Uterus (tissue), 4 donors: Measurements from ENCODE around the gene HMGB3. TPM values are rescaled to one million over a fixed set of nuclear protein-coding genes. Genes with fewer than 3 reads are reported as not detected.

Experiments used
- DNase-seq, 2 donors: peaks; one replicate each; pipeline ENCODE4 v3.0.0-alpha.2; 2019 to 2020
- H3K27ac ChIP-seq, 2 donors: fragments of 200-600 bp; sonication (generic); 1 replicate in 1 of 2; 2 replicates in 1 of 2; pipeline ENCODE4 v1.5.1; 2016 to 2018
- H3K27me3 ChIP-seq, 2 donors: fragments of 200-600 bp; sonication (generic); one replicate each; pipeline ENCODE4 v1.5.1; 2018 to 2019; ENCODE audit warnings: control low read depth in 1 of 2
- H3K36me3 ChIP-seq, 2 donors: fragments of 200-600 bp; sonication (generic); one replicate each; pipeline ENCODE4 v1.5.1; 2019; ENCODE audit warnings: control low read depth in 1 of 2
- H3K4me1 ChIP-seq, 2 donors: fragments of 200-600 bp; sonication (generic); one replicate each; pipeline ENCODE4 v1.5.1; 2018 to 2019; ENCODE audit warnings: control low read depth in 1 of 2
- H3K4me3 ChIP-seq, 2 donors: fragments of 200-600 bp; sonication (generic); 1 replicate in 1 of 2; 2 replicates in 1 of 2; pipeline ENCODE4 v1.5.1; 2018 to 2019; ENCODE audit warnings: mild to moderate bottlenecking in 1 of 2
- H3K9me3 ChIP-seq, 2 donors: fragments of 200-600 bp; sonication (generic); one replicate each; pipeline ENCODE4 v1.5.1; 2019; ENCODE audit warnings: control low read depth in 1 of 2
- CTCF ChIP-seq, 4 experiments: fragments of 200-600 bp in 2 of 4; fragments of 450-650 bp in 2 of 4; sonication (generic) in 2 of 4; IDR thresholded peaks; one replicate each; pipeline ENCODE4 v1.5.1; 2016 to 2019; ENCODE audit warnings: antibody characterized with exemption in 4 of 4, mild to moderate bottlenecking in 2 of 4, moderate library complexity in 1 of 4
- POLR2A ChIP-seq, 2 donors: fragments of 450-650 bp; IDR thresholded peaks; one replicate each; pipeline ENCODE4 v1.6.1; 2016; ENCODE audit warnings: antibody characterized with exemption in 2 of 2, mild to moderate bottlenecking in 1 of 2, moderate library complexity in 1 of 2
- intact Hi-C: fragments of 100-400 bp; cut with DNase I; formaldehyde crosslinking; loops from one replicate; pipeline ENCODE4 v1.15.1; 2023; ENCODE audit warnings: low total_unique reads
- total RNA-seq, 4 donors: library from RNA; depleted of rRNA in 3 of 4; stranded (reverse); fragments of >200 nt in 3 of 4; gene quantifications; one replicate each; pipeline versions ENCODE4 v1.1.0 to v1.2.4, GENCODE V29; 2014 to 2023
- donor health status: DM: yes; HTN: yes; CAD: no.

HMGB3 gene
- total RNA-seq: 10 to 100 TPM in 1 of 4 donors, 1 to 10 TPM in 2, not detected in 1; 2.4 to 21.8 (median 4.4) TPM

- Histone ChIP-seq H3K4me3 (peak within 1 kb of the TSS; percentile 32 to 44), H3K36me3 (no peaks in the 10 kb centered on the region), H3K4me1 (no peaks in the 10 kb centered on the region), H3K27ac (no peak within 1 kb of the TSS), H3K27me3 (no peaks in the 10 kb centered on the region), H3K9me3 (no peaks in the 10 kb centered on the region)
- intact Hi-C loops: no loop called here
- peak; percentile 57 to 62 for DNase-seq
- no peak for TF ChIP-seq CTCF (IDR thresholded peaks at IDR 0.05)
- TF ChIP-seq POLR2A (IDR thresholded peaks at IDR 0.05): peak in 1 of 2 donors; percentile 35
Observed at GRCh38 chrX:150982788-150983520, at the start of gene HMGB3. TSS of gene HMGB3 (plus strand) at chrX:150983335. CDS start at chrX:150985600, 2,265 bp downstream.

- H3K27ac ChIP-seq: peak overlapping the region in 1 of 2 donors; percentile 44
- no peaks in the 10 kb centered on the region for H3K36me3 ChIP-seq
- no peaks in the 10 kb centered on the region for H3K4me1 ChIP-seq
- no peak for DNase-seq
- H3K4me3 ChIP-seq: no peak overlapping the region
- intact Hi-C loops: no loop called here
- H3K9me3 ChIP-seq: no peaks in the 10 kb centered on the region
- TF ChIP-seq CTCF (IDR thresholded peaks at IDR 0.05): no peak
- H3K27me3 ChIP-seq: no peaks in the 10 kb centered on the region
Observed at GRCh38 chrX:150933945-150934350, 49.2 kb upstream of the HMGB3 start.

GRCh38 chrX:150934453-150934852 lies 48.7 kb upstream of the HMGB3 start:
- no peak for TF ChIP-seq CTCF (IDR thresholded peaks at IDR 0.05)
- TF ChIP-seq POLR2A (IDR thresholded peaks at IDR 0.05): no peak
- no peaks in the 10 kb centered on the region for H3K9me3 ChIP-seq
- DNase-seq: peak; percentile 17 to 29
- no peaks in the 10 kb centered on the region for H3K27me3 ChIP-seq
- intact Hi-C loops: no loop called here
- no peak overlapping the region for H3K4me3 ChIP-seq
- no peaks in the 10 kb centered on the region for H3K36me3 ChIP-seq
- peak overlapping the region in 1 of 2 donors; percentile 44 for H3K27ac ChIP-seq
- no peaks in the 10 kb centered on the region for H3K4me1 ChIP-seq

- Histone ChIP-seq H3K27me3 (no peaks in the 10 kb centered on the region), H3K36me3 (no peaks in the 10 kb centered on the region), H3K9me3 (no peaks in the 10 kb centered on the region), H3K4me3 (no peak overlapping the region), H3K27ac (no peak overlapping the region), H3K4me1 (no peaks in the 10 kb centered on the region)
- DNase-seq: no peak
- no peak for TF ChIP-seq CTCF (IDR thresholded peaks at IDR 0.05)
- TF ChIP-seq POLR2A (IDR thresholded peaks at IDR 0.05): no peak
- intact Hi-C loops: no loop called here
Observed at GRCh38 chrX:150935467-150935866, 47.7 kb upstream of the HMGB3 start.

- Histone ChIP-seq H3K4me3 (no peak overlapping the region), H3K27ac (no peak overlapping the region), H3K4me1 (no peaks in the 10 kb centered on the region), H3K9me3 (no peaks in the 10 kb centered on the region), H3K27me3 (no peaks in the 10 kb centered on the region), H3K36me3 (no peaks in the 10 kb centered on the region)
- DNase-seq: no peak
- intact Hi-C loops: no loop called here
- TF ChIP-seq POLR2A (IDR thresholded peaks at IDR 0.05): no peak
- TF ChIP-seq CTCF (IDR thresholded peaks at IDR 0.05): no peak
Observed at GRCh38 chrX:150936556-150936955, 46.6 kb upstream of the HMGB3 start.
